GM19193 (cell line): Measurements from ENCODE around the gene CALML5.

ENCODE experiments used
- POLR2A ChIP-seq: IDR thresholded peaks from 4 replicates; pipeline ENCODE4 v1.6.1; 2011; ENCODE audit not compliant: insufficient read depth, insufficient read length; ENCODE audit errors: extremely low read depth

CALML5 gene

GRCh38 chr10:5537684-5538083 lies 38.3 kb upstream of the CALML5 start:
- TF ChIP-seq POLR2A = no peak

- no peak for TF ChIP-seq POLR2A
Observed at GRCh38 chr10:5536486-5537081, 37.2 kb upstream of the CALML5 start.

- no peak for TF ChIP-seq POLR2A
Observed at GRCh38 chr10:5534880-5535856, 35.8 kb upstream of the CALML5 start.

GRCh38 chr10:5534051-5534821 lies 34.9 kb upstream of the CALML5 start:
- TF ChIP-seq POLR2A = no peak

- no peak for TF ChIP-seq POLR2A
Observed at GRCh38 chr10:5533098-5533731, 33.8 kb upstream of the CALML5 start.

GRCh38 chr10:5532618-5533097 lies 33.3 kb upstream of the CALML5 start:
- TF ChIP-seq POLR2A = no peak

GRCh38 chr10:5532307-5532605 lies 32.9 kb upstream of the CALML5 start:
- TF ChIP-seq POLR2A = no peak

GRCh38 chr10:5531558-5532306 lies 32.4 kb upstream of the CALML5 start:
- no peak for TF ChIP-seq POLR2A

- TF ChIP-seq POLR2A = no peak
Observed at GRCh38 chr10:5530846-5531557, 31.6 kb upstream of the CALML5 start.

GRCh38 chr10:5530412-5530806 lies 31.0 kb upstream of the CALML5 start:
- TF ChIP-seq POLR2A = no peak

GRCh38 chr10:5529702-5530411 lies 30.5 kb upstream of the CALML5 start:
- no peak for TF ChIP-seq POLR2A

- TF ChIP-seq POLR2A = no peak
Observed at GRCh38 chr10:5528989-5529701, 29.8 kb upstream of the CALML5 start.
